ENCODE measurements around the gene RASL11B. TPM values are rescaled to one million over a fixed set of nuclear protein-coding genes. Genes with fewer than 3 reads are reported as not detected.

RASL11B gene
- total RNA-seq, 4 donors from 2014 or later: 0.55 to 0.64 TPM; not detected in 2

DNA sequence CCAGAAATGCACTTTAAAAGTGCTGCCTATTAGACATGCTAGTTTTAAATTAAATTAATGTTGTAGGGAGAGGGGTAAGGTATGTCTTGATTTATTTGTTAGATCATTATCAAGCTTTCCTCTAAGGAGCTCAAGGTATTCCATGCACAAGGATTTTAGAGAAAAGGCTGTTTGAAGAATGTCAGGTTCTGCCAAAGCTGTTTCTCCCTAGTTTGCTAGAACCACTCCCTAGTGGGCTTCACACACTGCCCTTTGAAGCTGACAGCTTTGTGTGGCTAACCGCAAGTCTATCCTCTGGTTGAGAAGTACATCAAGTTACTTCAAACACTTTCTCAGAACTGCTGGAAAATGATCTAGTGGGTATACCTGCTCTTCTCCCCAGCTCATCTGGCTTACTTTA is 32.3 kb downstream of the RASL11B start:
- H3K27ac ChIP-seq: no peak overlapping the region
- no peak for DNase-seq
- in situ Hi-C loops (cut with MboI; ENCODE audit: low pct_ligation_motif_present in 1 of 4, low pct_unique_long_range_greater_than_20kb in 1 of 4, low sequenced_read_pairs in 3 of 4): no loop called here
- intact Hi-C loops (cut with DNase I; ENCODE audit: low total_unique reads): no loop called here
- no peaks in the 10 kb centered on the region for H3K27me3 ChIP-seq
- no peaks in the 10 kb centered on the region for H3K36me3 ChIP-seq
- WGBS, 2 donors (ENCODE audit: low coverage in 1 of 2): 88% methylated on average over 1 of the region's 1 CpG; no CpG with 5 or more reads in 1 of the 2 donors
- no peaks in the 10 kb centered on the region for H3K9me3 ChIP-seq
- no peak overlapping the region for H3K4me3 ChIP-seq
- TF ChIP-seq POLR2A (IDR thresholded peaks at IDR 0.05) (no peak), POLR2AphosphoS5 (IDR thresholded peaks at IDR 0.05) (no peak), EP300 (IDR thresholded peaks at IDR 0.05; ENCODE audit: low read depth) (no peak)
- TF ChIP-seq, protein P1, sequence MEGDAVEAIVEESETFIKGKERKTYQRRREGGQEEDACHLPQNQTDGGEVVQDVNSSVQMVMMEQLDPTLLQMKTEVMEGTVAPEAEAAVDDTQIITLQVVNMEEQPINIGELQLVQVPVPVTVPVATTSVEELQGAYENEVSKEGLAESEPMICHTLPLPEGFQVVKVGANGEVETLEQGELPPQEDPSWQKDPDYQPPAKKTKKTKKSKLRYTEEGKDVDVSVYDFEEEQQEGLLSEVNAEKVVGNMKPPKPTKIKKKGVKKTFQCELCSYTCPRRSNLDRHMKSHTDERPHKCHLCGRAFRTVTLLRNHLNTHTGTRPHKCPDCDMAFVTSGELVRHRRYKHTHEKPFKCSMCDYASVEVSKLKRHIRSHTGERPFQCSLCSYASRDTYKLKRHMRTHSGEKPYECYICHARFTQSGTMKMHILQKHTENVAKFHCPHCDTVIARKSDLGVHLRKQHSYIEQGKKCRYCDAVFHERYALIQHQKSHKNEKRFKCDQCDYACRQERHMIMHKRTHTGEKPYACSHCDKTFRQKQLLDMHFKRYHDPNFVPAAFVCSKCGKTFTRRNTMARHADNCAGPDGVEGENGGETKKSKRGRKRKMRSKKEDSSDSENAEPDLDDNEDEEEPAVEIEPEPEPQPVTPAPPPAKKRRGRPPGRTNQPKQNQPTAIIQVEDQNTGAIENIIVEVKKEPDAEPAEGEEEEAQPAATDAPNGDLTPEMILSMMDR (IDR thresholded peaks at IDR 0.05): no peak
- H3K4me1 ChIP-seq: no peaks in the 10 kb centered on the region

DNA sequence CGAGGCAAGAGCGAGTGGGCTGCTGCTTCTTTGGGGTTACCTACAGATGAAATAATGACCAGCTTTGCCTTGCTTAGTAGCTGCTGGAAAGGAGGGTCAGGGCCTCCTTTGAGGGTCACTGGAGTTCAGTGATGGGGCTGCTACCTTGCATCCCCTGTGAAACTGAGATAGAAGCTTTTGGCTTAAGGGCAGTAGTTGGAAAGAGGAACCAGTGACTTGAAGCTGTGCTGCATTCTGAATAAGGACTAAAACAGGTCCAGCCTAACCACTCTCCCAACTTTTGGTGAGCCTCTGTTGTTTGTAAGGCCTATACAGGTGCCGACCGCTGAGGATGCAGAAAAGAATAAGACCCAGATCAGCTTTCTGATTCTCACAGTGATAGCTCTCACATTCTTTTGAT is 41.2 kb downstream of the RASL11B start:
- no peaks in the 10 kb centered on the region for H3K36me3 ChIP-seq
- no peak for TF ChIP-seq POLR2A (IDR thresholded peaks at IDR 0.05)
- no peak for TF ChIP-seq EP300 (IDR thresholded peaks at IDR 0.05; ENCODE audit: low read depth)
- TF ChIP-seq POLR2AphosphoS5 (IDR thresholded peaks at IDR 0.05): no peak
- TF ChIP-seq, protein P1 (IDR thresholded peaks at IDR 0.05): no peak
- in situ Hi-C loops (cut with MboI; ENCODE audit: low pct_ligation_motif_present in 1 of 4, low pct_unique_long_range_greater_than_20kb in 1 of 4, low sequenced_read_pairs in 3 of 4): no loop called here
- no peak overlapping the region for H3K27ac ChIP-seq
- no peaks in the 10 kb centered on the region for H3K9me3 ChIP-seq
- no peaks in the 10 kb centered on the region for H3K4me1 ChIP-seq
- H3K4me3 ChIP-seq: no peak overlapping the region
- intact Hi-C loops (cut with DNase I; ENCODE audit: low total_unique reads): no loop called here
- 93 to 99% methylated on average over 2 to 4 of the region's 4 CpGs for WGBS, 2 donors (ENCODE audit: low coverage in 1 of 2)
- DNase-seq: no peak
- no peaks in the 10 kb centered on the region for H3K27me3 ChIP-seq

DNA sequence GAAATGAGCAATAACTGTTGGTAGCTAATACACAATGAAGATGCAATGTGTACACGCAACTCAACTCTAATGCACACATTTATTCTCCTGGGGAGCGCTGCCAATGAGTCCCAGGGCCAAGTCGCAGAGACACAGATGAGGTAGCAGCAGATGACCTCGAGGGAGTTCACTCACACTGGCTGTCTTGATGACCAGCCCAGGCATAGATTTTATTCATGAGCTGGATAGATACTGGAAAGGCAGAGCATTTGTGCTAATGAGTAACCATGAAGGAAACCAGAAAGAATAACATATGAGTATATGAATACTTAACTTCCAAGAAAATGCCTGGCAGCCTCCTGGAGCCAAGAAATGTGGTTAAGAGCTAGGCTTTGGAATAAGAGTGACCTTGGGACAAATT is 42.3 kb downstream of the RASL11B start:
- intact Hi-C loops (cut with DNase I; ENCODE audit: low total_unique reads): no loop called here
- Histone ChIP-seq H3K9me3 (no peaks in the 10 kb centered on the region), H3K4me1 (no peaks in the 10 kb centered on the region), H3K27ac (no peak overlapping the region), H3K27me3 (no peaks in the 10 kb centered on the region), H3K4me3 (no peak overlapping the region), H3K36me3 (no peaks in the 10 kb centered on the region)
- in situ Hi-C loops (cut with MboI; ENCODE audit: low pct_ligation_motif_present in 1 of 4, low pct_unique_long_range_greater_than_20kb in 1 of 4, low sequenced_read_pairs in 3 of 4): no loop called here
- no peak for DNase-seq
- TF ChIP-seq POLR2A (IDR thresholded peaks at IDR 0.05) (no peak), POLR2AphosphoS5 (IDR thresholded peaks at IDR 0.05) (no peak), EP300 (IDR thresholded peaks at IDR 0.05; ENCODE audit: low read depth) (no peak)
- TF ChIP-seq, protein P1 (IDR thresholded peaks at IDR 0.05): no peak
- 87 to 88% methylated on average over 3 to 4 of the region's 4 CpGs for WGBS, 2 donors (ENCODE audit: low coverage in 1 of 2)

DNA sequence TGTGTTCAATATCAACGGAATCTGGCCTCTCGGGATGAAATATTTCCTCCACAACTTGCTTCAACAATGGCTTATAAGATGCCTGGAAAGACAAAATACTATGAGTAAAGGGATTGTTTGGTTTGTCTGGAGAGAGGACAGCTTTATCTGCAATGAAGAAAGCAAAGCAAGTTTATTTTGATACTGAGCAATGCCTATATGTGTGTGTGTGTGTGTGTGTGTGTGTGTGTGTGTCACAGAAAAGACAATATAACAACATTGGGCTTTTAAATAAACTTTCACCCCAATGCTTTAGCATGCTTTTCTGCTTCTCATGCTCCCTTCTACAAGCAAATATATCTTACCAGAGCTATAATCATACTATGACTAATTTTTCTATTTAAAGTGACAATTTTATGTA is 45.4 kb downstream of the RASL11B start:
- Histone ChIP-seq H3K9me3 (no peaks in the 10 kb centered on the region), H3K4me1 (peaks cover 0 to 5% (median 0%) of the 10 kb centered on the region in 4 donors), H3K27ac (no peak overlapping the region), H3K36me3 (no peaks in the 10 kb centered on the region), H3K27me3 (no peaks in the 10 kb centered on the region), H3K4me3 (no peak overlapping the region)
- TF ChIP-seq, protein P1 (IDR thresholded peaks at IDR 0.05): no peak
- no peak for TF ChIP-seq POLR2A (IDR thresholded peaks at IDR 0.05)
- TF ChIP-seq EP300 (IDR thresholded peaks at IDR 0.05; ENCODE audit: low read depth): no peak
- no peak for TF ChIP-seq POLR2AphosphoS5 (IDR thresholded peaks at IDR 0.05)
- in situ Hi-C loops (cut with MboI; ENCODE audit: low pct_ligation_motif_present in 1 of 4, low pct_unique_long_range_greater_than_20kb in 1 of 4, low sequenced_read_pairs in 3 of 4) (no loop called here), intact Hi-C loops (cut with DNase I; ENCODE audit: low total_unique reads) (no loop called here)
- 79 to 90% methylated on average over 2 of the region's 2 CpGs for WGBS, 2 donors (ENCODE audit: low coverage in 1 of 2)
- DNase-seq: no peak

Measured in transverse colon (tissue), 4 donors.